Endothelial cell of umbilical vein (primary cell): ENCODE results near the gene AFDN. TPM values are rescaled to one million over a fixed set of nuclear protein-coding genes. Genes with fewer than 3 reads are reported as not detected.

ENCODE experiments used
- BruUV-seq: library from RNA; stranded (reverse); fragments of 400-500 nt; replicated peaks from 2 replicates; lab custom pipeline; 2021; lab: Mats Ljungman, UMichigan
- CTCF ChIA-PET: fragments of 300-600, 350-600 bp; sonication (Branson Sonifier 250); formaldehyde crosslinking; loops from one replicate; lab custom pipeline; 2021; ENCODE audit warnings: antibody characterized with exemption, inconsistent platforms; lab: Charles Lee
- POLR2A ChIA-PET: fragments of 300-600, 350-600 bp; sonication (Branson Sonifier 250); formaldehyde crosslinking; loops from one replicate; lab custom pipeline; 2021; ENCODE audit warnings: antibody characterized with exemption, inconsistent platforms; lab: Charles Lee
- DNase-seq: peaks from one replicate; pipeline ENCODE4 v3.0.0-alpha.2; 2011; ENCODE audit warnings: low read depth, low spot score
- FAIRE-seq: peaks from 2 replicates; lab custom pipeline; 2011; peaks lifted over from hg19 to GRCh38; lab: Jason Lieb, UNC
- H2AFZ ChIP-seq: 2 replicates; pipeline ENCODE4 v1.6.0; 2012; ENCODE audit warnings: low read depth, low read length, control low read depth, inconsistent platforms
- H3K27ac ChIP-seq: 2 replicates; pipeline ENCODE4 v1.5.1; 2011; ENCODE audit warnings: low read depth, mild to moderate bottlenecking, control low read depth, low read length, moderate library complexity; ENCODE audit not compliant: insufficient read depth
- H3K27me3 ChIP-seq, 2 experiments: 2 replicates each; pipeline versions ENCODE4 v1.6.0 to v1.6.1; 2011; ENCODE audit warnings: low read length in 2 of 2, mixed read lengths in 1 of 2; ENCODE audit not compliant: control insufficient read depth in 2 of 2, insufficient read depth in 2 of 2
- H3K36me3 ChIP-seq, 2 experiments: 2 replicates in 1 of 2; 3 replicates in 1 of 2; pipeline ENCODE4 v1.5.1; 2011; ENCODE audit warnings: low read length in 2 of 2, mild to moderate bottlenecking in 1 of 2, moderate library complexity in 1 of 2; ENCODE audit not compliant: control insufficient read depth in 2 of 2, insufficient read depth in 2 of 2; ENCODE audit errors: extremely low read depth in 1 of 2
- H3K4me1 ChIP-seq: 3 replicates; pipeline ENCODE4 v1.5.1; 2011; ENCODE audit warnings: mild to moderate bottlenecking, low read length; ENCODE audit not compliant: control insufficient read depth, insufficient read depth; ENCODE audit errors: extremely low read depth
- H3K4me2 ChIP-seq: 2 replicates; pipeline ENCODE4 v1.6.1; 2011; ENCODE audit warnings: low read length, control low read depth, mixed read lengths; ENCODE audit not compliant: insufficient read depth
- H3K4me3 ChIP-seq, 3 experiments: fragments of 200-600 bp in 1 of 3; sonication (generic), shearing (Covaris generic) in 1 of 3; replicated peaks in 1 of 3; 2 replicates each; pipeline ENCODE4 v1.5.1; 2011 to 2016; ENCODE audit warnings: control low read depth in 3 of 3, low read length in 3 of 3, mild to moderate bottlenecking in 2 of 3, inconsistent platforms in 1 of 3, low read depth in 1 of 3, moderate library complexity in 1 of 3; ENCODE audit not compliant: insufficient read depth in 1 of 3
- H3K79me2 ChIP-seq: 2 replicates; pipeline ENCODE4 v1.6.0; 2012; ENCODE audit warnings: low read length, inconsistent platforms; ENCODE audit not compliant: control insufficient read depth, insufficient read depth
- H3K9ac ChIP-seq: replicated peaks from 2 replicates; pipeline ENCODE3; 2011; ENCODE audit warnings: low read length, control low read depth; ENCODE audit not compliant: insufficient read depth; ENCODE audit errors: extremely low read depth
- H3K9me1 ChIP-seq: replicated peaks from 3 replicates; pipeline ENCODE4 v1.6.0; 2011; ENCODE audit warnings: mild to moderate bottlenecking, low read length; ENCODE audit not compliant: control insufficient read depth, insufficient read depth; ENCODE audit errors: extremely low read depth
- H3K9me3 ChIP-seq: replicated peaks from 2 replicates; pipeline ENCODE4 v1.5.1; 2012; ENCODE audit warnings: low read length, inconsistent platforms; ENCODE audit not compliant: control insufficient read depth, insufficient read depth
- H4K20me1 ChIP-seq: replicated peaks from 2 replicates; pipeline ENCODE3; 2011; ENCODE audit warnings: mild to moderate bottlenecking, low read length; ENCODE audit not compliant: control insufficient read depth, insufficient read depth; ENCODE audit errors: extremely low read depth
- CTCF ChIP-seq, 2 donors: IDR thresholded peaks; 1 replicate in 1 of 2; 2 replicates in 1 of 2; pipeline ENCODE4 v1.5.1; 2011; ENCODE audit warnings: low read length in 2 of 2, mild to moderate bottlenecking in 2 of 2, moderate library complexity in 2 of 2, control low read depth in 1 of 2, inconsistent platforms in 1 of 2, low read depth in 1 of 2; ENCODE audit not compliant: insufficient read depth in 1 of 2; ENCODE audit errors: extremely low read depth in 1 of 2
- EZH2 ChIP-seq: IDR thresholded peaks from 2 replicates; pipeline ENCODE4 v1.6.1; 2012; ENCODE audit warnings: borderline replicate concordance, low read depth, mild to moderate bottlenecking, moderate library complexity, low read length, inconsistent platforms; ENCODE audit not compliant: severe bottlenecking
- FOS ChIP-seq: IDR thresholded peaks from 2 replicates; pipeline ENCODE4 v1.6.1; 2011; ENCODE audit warnings: mild to moderate bottlenecking, low read length, moderate library complexity, borderline replicate concordance; ENCODE audit not compliant: insufficient read depth
- GATA2 ChIP-seq: IDR thresholded peaks from 2 replicates; pipeline ENCODE4 v1.7.0; 2011; ENCODE audit warnings: low read depth, mild to moderate bottlenecking, moderate library complexity, mixed read lengths, low read length; ENCODE audit not compliant: insufficient read length, insufficient read depth
- JUN ChIP-seq: IDR thresholded peaks from 2 replicates; pipeline ENCODE4 v1.6.1; 2011; ENCODE audit warnings: borderline replicate concordance, low read depth; ENCODE audit not compliant: insufficient read length, insufficient read depth
- MAX ChIP-seq: IDR thresholded peaks from 2 replicates; pipeline ENCODE4 v1.6.1; 2011; ENCODE audit not compliant: insufficient read depth, insufficient read length
- MYC ChIP-seq: IDR thresholded peaks from one replicate; pipeline ENCODE4 v1.6.1; 2011; ENCODE audit warnings: mild to moderate bottlenecking, low read depth, low read length
- POLR2A ChIP-seq: IDR thresholded peaks from 2 replicates; pipeline ENCODE4 v1.6.1; 2012; ENCODE audit warnings: low read depth, mild to moderate bottlenecking, control low read depth, low read length
- POLR2AphosphoS5 ChIP-seq: IDR thresholded peaks from 2 replicates; pipeline ENCODE4 v1.6.1; 2012; ENCODE audit warnings: low read depth, mild to moderate bottlenecking, control low read depth, low read length, moderate library complexity; ENCODE audit not compliant: insufficient read depth
- dilution Hi-C: fragments of 300-500 bp; cut with MboI; formaldehyde crosslinking; loops from one replicate; pipeline ENCODE4 v1.15.0; 2019; ENCODE audit warnings: low sequenced_read_pairs; ENCODE audit not compliant: extremely low pct_ligation_motif_present
- intact Hi-C: fragments of 100-400 bp; cut with micrococcal nuclease; formaldehyde crosslinking; loops from one replicate; pipeline ENCODE4 v1.10.0; 2022
- polyA plus RNA-seq, 4 experiments: library from polyadenylated mRNA; depleted of rRNA in 3 of 4; stranded (reverse) in 3 of 4; unstranded in 1 of 4; fragments of >200 nt; gene quantifications; 2 replicates each; pipeline versions ENCODE4 v1.2.1 to v1.2.3, GENCODE V29; 2011 to 2012; ENCODE audit warnings: missing spikeins in 1 of 4
- total RNA-seq: library from RNA; stranded (reverse); gene quantifications from 2 replicates; pipeline ENCODE4 v1.2.3, GENCODE V29; 2021

AFDN gene
- total and polyA plus RNA-seq, 2 donors (not counting 3 experiments of a cell fraction or from before 2014, with no cell fraction given) = 31.0 to 134 TPM

- POLR2A ChIA-PET = no interaction called here
- Histone ChIP-seq H4K20me1 (no peaks in the 10 kb centered on the region), H3K4me1 (peaks cover 10% of the 10 kb centered on the region), H3K27ac (no peak overlapping the region), H2AFZ (no peak overlapping the region), H3K27me3 (no peaks in the 10 kb centered on the region), H3K9ac (no peak overlapping the region), H3K4me2 (no peak overlapping the region), H3K9me3 (no peaks in the 10 kb centered on the region), H3K36me3 (no peaks in the 10 kb centered on the region), H3K79me2 (no peaks in the 10 kb centered on the region), H3K9me1 (no peaks in the 10 kb centered on the region), H3K4me3 (no peak overlapping the region)
- CTCF ChIA-PET = no interaction called here
- TF ChIP-seq EZH2 (no peak), CTCF (IDR thresholded peaks at IDR 0.05; ENCODE audit: extremely low read depth in 1 of 2, insufficient read depth in 1 of 2, low read depth in 1 of 2, low read length in 2 of 2) (no peak), MYC (no peak), FOS (no peak), GATA2 (no peak), POLR2AphosphoS5 (no peak), MAX (no peak), JUN (no peak), POLR2A (no peak)
- intact Hi-C loops (no loop called here), dilution Hi-C loops (no loop called here)
- DNase-seq (no peak), FAIRE-seq (no peak)
- no TSS peak for BruUV-seq
Measured at GRCh38 chr6:167998215-167998614, 171.5 kb downstream of the AFDN start.
